GM21576 (cell line): Measurements from ENCODE around the gene ALOX5.
"Not testable (repeated sequence)": the region's sequence is repeated elsewhere in the genome, so short reads cannot be mapped to it uniquely, and the experiment has no call there.

Experiments
- ATAC-seq: cut with Tn5 transposase; IDR thresholded peaks from one replicate; pipeline ENCODE4 v1.9.1; 2021; ENCODE audit warnings: mild to moderate bottlenecking, moderate library complexity; ENCODE audit not compliant: unreplicated experiment

Gene ALOX5

DNA sequence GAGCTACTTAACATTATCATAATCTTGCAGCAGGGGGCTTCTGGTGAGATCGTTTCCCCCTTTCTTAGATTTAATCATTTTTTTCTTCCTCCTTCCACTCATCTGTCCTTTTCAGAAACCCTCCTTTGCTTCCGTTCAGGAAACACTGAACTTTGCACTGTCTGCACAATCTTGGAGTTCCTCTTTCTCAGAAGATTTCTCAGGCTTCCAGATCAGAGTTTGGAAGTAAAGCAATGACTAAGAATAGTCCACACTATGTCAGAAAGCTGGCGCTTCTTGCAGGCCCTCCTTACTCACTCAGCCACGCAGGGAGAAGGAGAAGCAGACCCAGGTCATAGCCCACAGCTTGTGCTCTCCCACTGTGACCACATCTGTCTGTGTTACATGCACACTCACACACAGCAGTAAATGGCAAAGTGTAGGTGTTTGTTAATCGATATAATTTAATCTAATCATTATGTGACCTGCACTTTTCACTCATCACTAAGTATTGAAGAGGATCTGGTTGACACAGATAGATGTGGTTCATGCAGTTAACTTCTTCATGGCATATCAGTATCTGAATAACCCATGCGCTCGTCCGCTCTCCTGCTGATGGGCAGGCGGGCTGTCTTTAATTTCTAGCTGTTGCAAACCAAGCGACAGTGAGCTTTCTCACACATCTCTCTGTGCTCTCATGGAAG is 30.2 kb downstream of the ALOX5 start:
- no peak for ATAC-seq

DNA sequence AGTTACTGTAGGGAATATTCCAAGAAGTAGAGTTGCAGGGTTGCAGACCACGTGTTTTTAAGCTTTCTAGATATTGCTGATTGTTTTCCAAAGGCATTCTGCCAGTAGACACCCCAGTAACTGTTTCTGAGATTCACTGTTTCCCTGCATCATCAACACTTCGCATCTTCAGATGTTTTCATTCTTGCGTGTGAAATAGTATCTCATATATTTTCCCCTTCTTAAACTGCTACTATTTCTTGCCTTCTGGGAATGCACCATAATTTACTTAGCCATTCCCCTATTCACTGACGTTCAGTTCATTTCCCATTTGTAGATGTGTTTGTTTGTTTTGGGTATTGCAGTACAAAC is 30.7 kb downstream of the ALOX5 start:
- ATAC-seq = no peak

DNA sequence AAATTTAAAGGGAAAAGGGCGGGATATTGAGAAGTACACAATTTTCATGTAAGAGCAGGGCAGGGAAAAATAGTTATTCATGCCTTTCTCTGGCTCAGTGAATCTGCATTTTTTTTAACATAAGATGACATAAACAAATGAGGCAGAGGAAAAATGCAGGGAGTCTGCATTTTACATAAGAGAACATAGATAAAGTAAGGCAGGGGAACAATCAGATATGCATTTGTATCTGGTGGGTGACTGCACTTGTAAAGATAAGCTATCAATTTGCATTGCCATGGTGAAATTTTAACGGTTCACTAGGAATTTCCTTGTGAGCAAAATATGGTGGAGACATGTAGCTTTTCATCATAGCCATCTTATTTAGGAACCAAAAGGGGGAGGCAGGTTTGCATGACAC is 33.5 kb downstream of the ALOX5 start:
- no peak for ATAC-seq

DNA sequence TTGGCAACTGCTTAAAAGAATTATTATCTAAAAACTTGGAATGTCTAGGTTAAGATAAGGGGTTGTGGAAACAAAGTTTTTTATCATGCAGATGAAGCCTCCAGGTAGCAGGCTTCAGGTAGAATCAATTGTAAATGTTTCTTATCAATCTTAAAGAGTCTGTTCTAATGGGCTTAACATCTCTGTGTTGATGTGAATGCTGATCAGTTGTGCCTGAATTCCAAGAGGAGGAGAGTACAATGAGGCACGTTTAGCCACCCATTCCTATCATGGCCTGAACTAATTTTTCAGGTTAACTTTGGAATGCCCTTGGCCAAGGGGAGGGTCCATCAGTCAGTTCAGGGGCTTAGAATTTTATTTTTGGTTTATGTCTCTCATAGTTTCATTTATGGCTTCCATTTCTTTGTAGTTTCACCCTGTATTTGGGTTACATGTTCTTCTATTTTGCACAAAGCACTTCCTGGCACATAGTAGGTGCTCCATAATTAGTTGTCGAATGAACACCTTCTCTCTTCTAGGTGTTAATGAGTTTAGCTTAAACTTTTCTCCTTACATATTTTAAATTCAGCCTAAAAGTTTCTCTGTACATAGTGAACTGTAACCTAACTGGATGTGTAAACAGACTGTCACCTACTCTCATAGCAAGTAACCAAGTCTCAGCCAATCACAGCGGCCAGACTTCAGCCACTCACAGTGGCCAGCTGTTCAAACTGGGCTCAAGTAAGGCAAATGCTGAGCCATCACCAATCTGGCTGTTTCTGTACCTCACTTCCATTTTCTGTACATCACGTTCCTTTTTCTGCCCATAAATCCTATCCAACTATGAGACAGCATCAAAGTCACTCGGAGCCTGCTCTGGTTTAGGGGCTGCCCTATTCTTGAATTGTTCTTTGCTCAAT is 34.7 kb downstream of the ALOX5 start:
- ATAC-seq = no peak

DNA sequence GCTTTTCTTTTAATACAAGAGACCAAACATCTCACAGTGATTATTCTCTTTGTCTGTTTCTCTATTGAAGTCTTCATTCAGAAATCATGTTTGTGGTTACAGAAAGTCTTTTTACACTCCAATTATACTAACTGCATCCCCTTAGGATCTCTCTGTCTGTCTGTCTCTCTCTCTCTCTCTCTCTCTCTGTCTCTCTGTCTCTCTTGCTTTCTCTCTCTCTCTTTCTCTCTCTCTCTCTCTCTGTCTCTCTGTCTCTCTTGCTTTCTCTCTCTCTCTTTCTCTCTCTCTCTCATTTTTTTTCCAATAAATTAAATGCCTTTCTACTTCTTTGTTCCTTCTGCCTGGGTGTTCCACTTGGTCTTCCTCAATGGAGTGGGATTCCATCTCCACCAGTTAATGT is 35.3 kb downstream of the ALOX5 start:
- ATAC-seq = not testable (repeated sequence)

DNA sequence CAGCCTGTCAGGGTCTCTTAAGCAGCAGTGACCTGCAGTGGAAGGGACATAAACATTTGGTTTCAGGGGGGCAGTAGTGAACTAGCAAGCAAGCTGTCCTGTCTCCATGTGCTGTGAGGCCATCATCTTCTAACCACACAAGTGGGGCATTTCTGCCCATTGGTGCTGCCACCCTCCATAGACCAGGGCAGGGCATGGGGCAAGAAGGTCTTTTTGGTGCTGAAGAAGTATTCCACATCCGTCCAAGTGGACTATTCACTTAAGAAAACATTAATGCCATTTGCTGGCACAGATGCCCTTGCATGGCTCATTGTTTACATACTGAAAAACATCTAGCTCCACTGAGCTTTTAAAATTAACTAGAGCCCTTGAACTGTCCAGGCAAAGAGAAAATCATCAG is 35.8 kb downstream of the ALOX5 start:
- ATAC-seq = no peak

DNA sequence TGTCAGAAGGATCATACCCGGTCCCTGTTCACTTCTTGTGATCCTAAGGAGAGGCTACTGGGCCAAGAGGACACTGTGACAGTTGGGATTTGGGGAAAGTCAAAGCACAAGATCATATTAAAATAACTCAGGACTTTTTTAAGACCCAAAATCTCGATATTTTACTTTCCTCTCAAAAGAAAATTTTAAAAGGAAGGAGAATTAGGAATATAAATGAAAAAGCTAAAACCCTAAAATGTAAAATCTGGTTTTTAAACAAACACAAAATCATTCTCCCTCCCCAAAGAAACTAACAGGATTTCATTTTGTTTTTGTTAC is 36.4 kb downstream of the ALOX5 start:
- ATAC-seq = no peak

DNA sequence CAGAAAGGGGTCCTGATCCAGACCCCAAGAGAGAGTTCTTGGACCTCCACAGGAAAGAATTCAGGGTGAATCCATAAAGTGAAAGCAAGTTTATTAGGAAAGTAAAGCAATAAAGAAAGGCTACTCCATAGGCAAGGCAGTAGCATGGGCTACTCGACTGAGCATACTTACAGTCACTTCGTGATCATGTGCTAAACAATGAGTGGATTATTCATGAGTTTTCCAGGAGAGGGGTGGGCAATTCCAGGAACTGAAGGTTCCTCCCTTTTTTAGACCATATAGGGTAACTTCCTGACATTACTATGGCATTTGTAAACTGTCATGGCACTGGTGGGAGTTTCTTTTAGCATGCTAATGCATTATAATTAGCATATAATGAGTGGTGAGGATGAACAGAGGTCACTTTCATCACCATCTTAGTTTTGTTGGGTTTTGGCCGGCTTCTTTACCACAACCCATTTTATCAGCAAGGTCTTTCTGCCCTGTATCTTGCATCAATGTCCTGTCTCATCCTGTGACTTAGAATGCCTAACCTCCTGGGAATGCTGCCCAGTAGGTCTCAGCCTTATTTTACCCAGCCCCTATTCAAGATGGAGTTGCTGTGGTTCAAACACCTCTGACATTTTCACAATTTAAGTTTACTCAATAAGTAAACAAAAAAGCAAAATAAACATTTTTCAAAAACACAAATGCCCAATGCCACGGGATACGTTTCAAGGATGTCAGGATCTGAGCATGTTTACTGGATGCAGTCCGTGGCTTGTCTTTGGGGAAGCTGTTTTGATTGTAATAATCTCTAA is 37.0 kb downstream of the ALOX5 start:
- no peak for ATAC-seq

DNA sequence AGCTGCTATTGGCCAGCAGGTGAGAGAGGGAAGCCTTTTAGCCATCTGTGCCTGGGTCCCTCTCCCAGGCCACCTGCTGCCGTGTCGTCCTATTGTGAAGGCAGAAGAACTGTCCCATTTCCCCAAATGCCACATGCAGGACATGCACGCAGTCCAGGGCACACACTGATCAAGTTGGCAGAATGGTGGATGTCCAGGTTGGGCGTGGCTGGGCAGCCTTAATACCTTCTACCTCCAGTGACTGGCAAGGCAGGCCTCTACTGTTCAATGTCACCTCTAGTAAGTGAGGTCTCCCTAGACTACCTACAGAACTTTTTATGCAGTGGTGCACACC is 37.6 kb downstream of the ALOX5 start:
- ATAC-seq = no peak

DNA sequence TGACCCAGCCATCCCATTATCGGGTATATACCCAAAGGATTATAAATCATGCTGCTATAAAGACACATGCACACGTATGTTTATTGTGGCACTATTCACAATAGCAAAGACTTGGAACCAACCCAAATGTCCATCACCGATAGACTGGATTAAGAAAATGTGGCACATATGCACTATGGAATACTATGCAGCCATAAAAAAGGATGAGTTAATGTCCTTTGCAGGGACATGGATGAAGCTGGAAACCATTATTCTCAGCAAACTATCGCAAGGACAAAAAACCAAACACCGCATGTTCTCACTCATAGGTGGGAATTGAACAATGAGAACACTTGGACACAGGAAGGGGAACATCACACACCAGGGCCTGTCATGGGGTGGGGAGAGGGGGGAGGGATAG is 41.0 kb downstream of the ALOX5 start:
- not testable (repeated sequence) for ATAC-seq

DNA sequence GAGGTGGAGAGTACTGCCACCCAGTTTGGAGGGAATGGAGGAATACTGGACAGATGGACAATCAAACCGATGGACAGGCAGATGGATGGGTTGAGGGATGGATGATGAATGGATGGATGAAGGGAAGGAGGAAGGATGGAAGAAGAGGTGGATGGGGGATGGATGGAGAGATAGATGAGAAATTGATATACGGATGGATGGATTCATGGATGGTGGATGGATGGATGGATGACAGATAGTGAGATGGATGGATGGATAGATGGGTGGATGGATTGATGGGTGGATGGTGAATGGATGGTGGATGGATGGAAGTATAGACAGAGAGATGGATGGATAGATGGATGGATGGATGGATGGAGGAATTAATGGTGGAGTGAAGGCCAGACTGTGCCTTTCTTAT is 42.6 kb downstream of the ALOX5 start:
- ATAC-seq = no peak

DNA sequence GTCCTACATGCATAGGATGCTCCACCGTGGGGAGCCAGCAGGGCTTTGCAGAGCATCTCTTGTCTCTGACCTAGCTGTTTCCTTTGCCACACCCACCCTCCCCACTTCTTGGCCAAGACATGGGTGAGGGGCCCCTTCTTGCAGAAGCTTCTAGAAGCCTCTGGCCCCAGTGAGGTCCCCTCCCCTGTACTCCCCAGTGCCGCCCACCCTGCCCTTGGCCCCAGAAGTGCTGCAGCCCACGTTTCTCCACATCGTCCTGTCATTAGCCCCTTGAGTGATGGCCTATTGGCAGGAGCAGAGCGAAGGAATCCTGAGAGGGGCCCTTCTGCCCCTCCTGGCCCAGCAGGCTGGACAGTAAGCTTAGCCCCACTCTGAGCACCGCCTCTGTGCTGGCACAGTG is 43.7 kb downstream of the ALOX5 start:
- no peak for ATAC-seq

DNA sequence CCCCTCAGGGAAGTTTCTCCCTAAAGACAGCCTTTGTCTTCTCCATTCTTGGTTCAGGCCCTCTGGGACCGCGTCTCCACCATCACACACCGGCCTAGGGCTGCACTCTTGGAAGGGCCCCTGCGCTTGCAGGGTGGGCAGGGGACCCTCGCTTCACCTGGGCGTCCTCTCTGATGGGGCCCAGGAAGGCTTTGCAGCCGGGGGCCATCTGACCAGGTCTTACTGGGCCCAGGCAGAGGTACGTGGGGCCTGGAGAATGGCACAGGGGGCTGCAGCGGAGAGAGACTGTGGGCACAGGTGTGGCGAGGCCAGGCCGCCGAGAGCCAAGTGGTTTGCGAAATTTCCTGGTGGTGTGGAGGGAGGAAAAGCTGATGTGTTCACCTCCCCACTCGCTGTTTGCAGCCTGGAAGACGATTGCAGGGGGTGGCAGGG is 44.4 kb downstream of the ALOX5 start:
- no peak for ATAC-seq

DNA sequence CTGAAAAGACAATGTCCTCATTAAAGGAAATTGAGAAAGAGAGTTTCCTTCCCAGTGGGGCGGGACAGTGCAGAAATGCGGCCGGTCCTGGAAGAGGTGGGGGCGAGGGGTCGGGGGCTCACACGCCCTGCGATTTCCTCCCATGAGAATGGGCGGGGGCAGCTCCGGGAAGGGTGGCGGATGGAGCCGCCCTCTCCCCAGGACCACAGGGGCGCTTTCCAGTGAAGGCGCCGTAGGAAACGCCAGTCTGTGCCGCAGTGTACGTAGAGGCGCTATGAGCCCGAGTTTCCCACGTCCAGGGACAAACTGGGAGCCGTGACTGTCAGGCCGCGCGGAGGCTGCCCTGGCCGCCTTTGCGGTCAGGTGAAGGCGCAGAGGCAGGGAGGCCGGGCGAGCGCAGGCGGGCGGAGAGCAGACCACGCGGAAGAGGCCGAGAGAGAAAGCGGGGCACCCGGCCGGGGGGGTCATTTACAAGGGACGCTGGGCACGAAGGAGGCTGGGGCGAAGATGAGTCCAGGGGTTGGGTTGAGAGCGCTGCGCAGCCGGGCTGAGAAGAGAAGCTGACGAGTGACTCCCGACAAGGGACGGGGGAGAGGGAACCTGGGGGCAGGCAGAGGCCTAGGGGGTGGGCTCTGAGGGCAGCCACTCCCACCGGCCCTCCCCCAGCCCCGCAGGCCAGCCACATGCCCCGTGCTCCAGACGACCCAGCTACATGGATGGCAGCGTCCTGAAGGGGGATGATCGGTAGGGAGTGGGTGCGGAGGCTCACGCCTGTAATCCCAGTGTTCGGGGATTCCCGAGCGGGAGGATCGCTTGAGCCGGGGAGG is 45.0 kb downstream of the ALOX5 start:
- peak; percentile 42 for ATAC-seq

DNA sequence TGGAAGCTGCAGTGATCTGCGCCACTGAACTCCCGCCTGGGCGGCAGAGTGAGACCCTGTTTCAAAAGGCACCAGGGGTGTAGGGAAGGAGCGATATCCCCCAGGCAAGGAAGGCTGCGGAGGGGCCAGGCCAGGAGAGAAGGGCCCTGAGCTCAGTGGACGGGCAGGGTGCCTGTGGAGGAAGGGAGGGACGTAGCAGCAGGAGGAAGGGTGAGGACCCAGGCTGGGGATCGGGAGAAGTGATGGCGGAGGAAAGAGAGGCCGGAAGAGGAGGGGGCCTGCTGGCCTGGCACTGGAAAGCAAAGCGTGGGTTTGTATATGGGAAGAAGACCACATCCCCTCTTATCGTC is 45.6 kb downstream of the ALOX5 start:
- ATAC-seq = no peak

DNA sequence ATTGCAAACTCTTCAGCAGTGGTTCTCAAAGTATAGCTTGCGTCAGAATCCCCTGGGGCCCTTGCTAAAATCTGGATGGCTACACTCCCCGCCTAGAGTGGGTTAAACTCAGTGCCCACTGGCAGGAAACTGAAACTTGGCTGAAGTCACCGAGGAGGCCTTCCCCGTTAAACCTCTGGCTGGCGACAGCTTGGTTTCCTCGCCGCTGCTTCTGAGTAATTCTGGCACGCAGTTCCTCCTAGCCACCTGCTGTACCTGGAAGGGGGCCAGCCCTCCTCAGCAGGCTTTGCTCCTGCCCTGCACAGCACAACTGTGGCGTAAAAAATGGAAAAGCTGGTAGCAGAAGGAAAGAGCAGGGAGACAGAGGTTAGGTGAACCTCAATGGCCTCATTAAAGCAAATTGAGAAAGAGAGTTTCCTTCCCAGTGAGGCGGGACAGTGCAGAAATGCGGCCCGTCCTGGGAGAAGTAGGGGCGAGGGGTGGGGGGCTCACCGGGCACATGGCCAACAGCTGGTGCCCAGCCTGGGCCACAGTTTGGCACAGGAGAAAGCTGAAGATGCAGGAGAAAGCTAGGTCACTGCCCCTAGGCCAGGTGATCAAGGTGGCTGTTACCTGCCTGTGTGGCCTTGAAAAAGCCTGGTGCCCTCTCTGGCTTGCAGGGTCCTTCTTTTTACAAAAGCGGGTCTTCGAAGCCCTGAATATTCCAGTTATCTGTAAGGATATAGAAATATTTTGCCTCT is 46.6 kb downstream of the ALOX5 start:
- peak; percentile 56 for ATAC-seq

DNA sequence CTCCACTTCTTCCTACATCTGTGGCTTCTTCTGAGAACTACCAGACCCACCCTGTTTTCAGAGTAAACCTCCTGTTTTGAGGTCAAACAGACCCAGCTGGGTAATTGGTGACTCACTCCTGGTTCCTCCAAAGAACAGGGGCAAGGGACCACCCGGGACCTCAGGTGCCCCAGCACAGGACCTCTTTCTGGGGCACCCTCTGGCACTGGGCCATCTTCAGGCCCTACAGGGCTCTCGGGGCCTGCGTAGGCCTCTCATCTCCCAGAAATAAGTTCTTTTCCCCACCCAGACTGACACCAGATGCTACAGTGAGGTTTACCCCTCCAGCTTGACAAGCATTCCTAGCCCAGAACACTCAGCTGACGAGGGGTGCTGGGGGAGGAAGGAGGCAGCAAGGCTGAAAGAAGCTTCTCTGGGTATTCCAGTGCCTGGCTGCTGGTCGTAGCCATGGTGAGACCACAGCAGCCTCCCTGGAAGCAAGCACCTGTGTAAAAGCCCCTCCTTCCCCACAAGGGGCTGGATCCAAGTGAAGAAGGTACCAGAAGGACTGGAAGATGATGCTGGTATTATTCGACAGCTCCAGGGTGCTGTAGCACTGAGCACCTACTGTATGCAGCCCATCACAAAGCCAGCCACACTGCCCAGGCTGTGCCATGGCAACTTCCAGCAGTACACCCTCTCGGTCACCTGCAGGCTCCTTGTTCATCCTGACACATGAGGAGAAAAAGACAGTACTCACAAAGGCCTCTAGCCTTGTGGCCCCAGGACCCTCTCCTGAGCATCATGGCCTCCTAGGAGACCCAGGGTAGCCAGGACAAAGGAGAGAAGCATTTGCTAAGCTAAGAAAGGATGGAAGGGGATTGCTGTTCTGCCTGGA is 47.4 kb downstream of the ALOX5 start:
- peak; percentile 27 for ATAC-seq

DNA sequence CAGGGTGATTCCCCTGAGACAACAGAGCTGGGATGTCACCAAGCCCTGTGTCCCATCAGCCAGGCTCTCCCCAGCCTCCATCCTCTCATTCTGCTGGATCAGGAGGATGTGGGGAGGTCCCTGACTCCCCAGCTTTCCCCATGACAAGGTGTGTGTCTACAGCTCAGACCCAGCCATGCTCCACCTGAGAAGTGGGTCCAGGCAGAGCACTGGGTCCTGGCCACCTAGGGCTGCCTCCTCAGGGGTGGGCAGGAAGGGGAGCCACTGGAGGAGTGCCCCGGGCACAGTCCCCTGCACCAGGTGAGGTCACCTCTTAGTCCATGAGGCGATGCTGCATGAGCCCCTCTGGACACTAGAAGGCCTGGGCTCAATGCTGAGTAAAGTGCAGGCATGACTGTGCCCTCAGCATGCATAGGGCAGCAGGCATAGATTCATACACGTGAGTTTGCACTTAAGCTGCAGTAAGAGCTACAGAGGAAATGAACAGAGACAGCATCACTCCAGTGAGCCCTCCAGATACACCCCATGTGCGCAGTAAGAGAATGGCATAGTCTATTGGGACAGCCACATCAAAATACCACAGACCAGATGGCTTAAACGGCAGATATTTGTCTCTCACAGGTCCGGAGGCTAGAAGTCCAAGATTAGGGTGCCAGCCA is 48.3 kb downstream of the ALOX5 start:
- no peak for ATAC-seq
